MM.1S (cell line): ENCODE results near the gene MON2.

Source experiments
- DNase-seq: peaks from one replicate; pipeline ENCODE4 v3.0.0-alpha.2; 2015
- H2AFZ ChIP-seq: fragments of 300-600 bp; sonication (generic); 2 replicates; pipeline ENCODE4 v1.6.0; 2016; ENCODE audit warnings: antibody characterized with exemption, low read length
- H3F3A ChIP-seq: fragments of 300-600 bp; sonication (generic); 2 replicates; pipeline ENCODE4 v1.6.1; 2016; ENCODE audit warnings: mild to moderate bottlenecking, antibody characterized with exemption, low read length, moderate library complexity, mixed read lengths; ENCODE audit not compliant: insufficient read depth
- H3K27ac ChIP-seq: fragments of 300-600 bp; sonication (generic); 2 replicates; pipeline ENCODE4 v1.5.1; 2016; ENCODE audit warnings: mild to moderate bottlenecking, low read length
- H3K27me3 ChIP-seq: fragments of 300-600 bp; sonication (generic); replicated peaks from 2 replicates; pipeline ENCODE4 v1.6.0; 2016; ENCODE audit warnings: low read length; ENCODE audit not compliant: insufficient read depth
- H3K36me3 ChIP-seq: fragments of 300-600 bp; sonication (generic); replicated peaks from 2 replicates; pipeline ENCODE4 v1.6.1; 2016; ENCODE audit warnings: mild to moderate bottlenecking, low read length, mixed read lengths; ENCODE audit not compliant: insufficient read depth
- H3K4me1 ChIP-seq: fragments of 300-600 bp; sonication (generic); 2 replicates; pipeline ENCODE4 v1.6.1; 2016; ENCODE audit warnings: low read length, mixed read lengths
- H3K4me2 ChIP-seq: fragments of 300-600 bp; sonication (generic); 2 replicates; pipeline ENCODE4 v1.6.0; 2016; ENCODE audit warnings: low read depth, low read length
- H3K4me3 ChIP-seq: fragments of 300-600 bp; sonication (generic); 2 replicates; pipeline ENCODE4 v1.5.1; 2016; ENCODE audit warnings: low read length, mixed read lengths
- H3K79me2 ChIP-seq: fragments of 300-600 bp; sonication (generic); 2 replicates; pipeline ENCODE4 v1.6.1; 2016; ENCODE audit warnings: mixed run types, low read length, mixed read lengths
- H3K9ac ChIP-seq: fragments of 300-600 bp; sonication (generic); 2 replicates; pipeline ENCODE4 v1.6.1; 2016; ENCODE audit warnings: low read length, mixed read lengths
- H3K9me2 ChIP-seq: fragments of 300-600 bp; sonication (generic); replicated peaks from 2 replicates; pipeline ENCODE4 v1.6.1; 2016; ENCODE audit warnings: mild to moderate bottlenecking, low read length, mixed read lengths; ENCODE audit not compliant: insufficient read depth
- H3K9me3 ChIP-seq: fragments of 300-600 bp; sonication (generic); replicated peaks from 2 replicates; pipeline ENCODE4 v1.6.1; 2016; ENCODE audit warnings: mild to moderate bottlenecking, low read length, mixed read lengths; ENCODE audit not compliant: insufficient read depth
- H4K20me1 ChIP-seq: fragments of 300-600 bp; sonication (generic); 2 replicates; pipeline ENCODE4 v1.6.1; 2016; ENCODE audit warnings: mild to moderate bottlenecking, low read length, moderate library complexity, mixed read lengths; ENCODE audit not compliant: insufficient read depth
- CTCF ChIP-seq: fragments of 300-600 bp; sonication (generic); IDR thresholded peaks from 2 replicates; pipeline ENCODE4 v1.5.1; 2016; ENCODE audit warnings: antibody characterized with exemption, low read length, mixed read lengths
- EZH2 ChIP-seq: fragments of 300-600 bp; sonication (generic); optimal IDR thresholded peaks from 2 replicates; pipeline ENCODE3; 2017; ENCODE audit warnings: low read depth, mild to moderate bottlenecking, antibody characterized with exemption, low read length, mixed read lengths
- EZH2phosphoT487 ChIP-seq: fragments of 300-600 bp; sonication (generic); IDR thresholded peaks from 2 replicates; pipeline ENCODE4 v1.6.1; 2018; ENCODE audit warnings: antibody characterized with exemption, low read length

MON2 gene

GRCh38 chr12:62469704-62470103, 3.1 kb downstream of the MON2 start:
- Histone ChIP-seq H4K20me1 (no peaks in the 10 kb centered on the region), H3K9me3 (no peaks in the 10 kb centered on the region), H3K36me3 (no peaks in the 10 kb centered on the region), H3K4me1 (peaks cover 5% of the 10 kb centered on the region; the same call in 1 of the 2 replicates), H3K79me2 (peaks cover 78% of the 10 kb centered on the region), H2AFZ (no peak overlapping the region), H3K27me3 (no peaks in the 10 kb centered on the region), H3K9me2 (no peaks in the 10 kb centered on the region), H3K4me3 (no peak overlapping the region), H3F3A (0 out of 2 replicates have a peak, but pooled peaks cover 5% of the 10 kb centered on the region), H3K27ac (no peak overlapping the region), H3K9ac (no peak overlapping the region), H3K4me2 (0 out of 2 replicates have a peak overlapping the region, but pooled peaks have one; percentile 85)
- no peak for TF ChIP-seq CTCF
- no peak for TF ChIP-seq EZH2phosphoT487
- no peak for TF ChIP-seq EZH2
- no peak for DNase-seq

- H3K4me1 ChIP-seq, result peaks cover 5% of the 10 kb centered on the region; the same call in 1 of the 2 replicates
- TF ChIP-seq CTCF (no peak), EZH2 (no peak), EZH2phosphoT487 (no peak)
- no peak overlapping the region for H2AFZ ChIP-seq
- H3K9me2 ChIP-seq, result no peaks in the 10 kb centered on the region
- H3K36me3 ChIP-seq, result no peaks in the 10 kb centered on the region
- no peak overlapping the region for H3K4me2 ChIP-seq
- no peak overlapping the region for H3K4me3 ChIP-seq
- no peaks in the 10 kb centered on the region for H3K27me3 ChIP-seq
- H3K27ac ChIP-seq, result no peak overlapping the region
- H3K79me2 ChIP-seq, result peaks cover 95% of the 10 kb centered on the region
- H3K9ac ChIP-seq, result no peak overlapping the region
- H3F3A ChIP-seq, result no peaks in the 10 kb centered on the region
- DNase-seq, result no peak
- H4K20me1 ChIP-seq, result no peaks in the 10 kb centered on the region
- no peaks in the 10 kb centered on the region for H3K9me3 ChIP-seq
Measured at GRCh38 chr12:62471734-62472133, 5.1 kb downstream of the MON2 start.

- Histone ChIP-seq H4K20me1 (no peaks in the 10 kb centered on the region), H3K4me2 (no peak overlapping the region), H3K27ac (no peak overlapping the region), H3K4me1 (peaks cover 5% of the 10 kb centered on the region; the same call in 1 of the 2 replicates), H3K9ac (no peak overlapping the region), H3F3A (no peaks in the 10 kb centered on the region), H3K9me3 (no peaks in the 10 kb centered on the region), H3K36me3 (no peaks in the 10 kb centered on the region), H2AFZ (no peak overlapping the region), H3K9me2 (no peaks in the 10 kb centered on the region), H3K4me3 (no peak overlapping the region), H3K79me2 (peaks cover 95% of the 10 kb centered on the region), H3K27me3 (no peaks in the 10 kb centered on the region)
- no peak for DNase-seq
- TF ChIP-seq CTCF, result no peak
Measured at GRCh38 chr12:62472472-62472871, 5.8 kb downstream of the MON2 start.
